ENCODE results near the gene ARL14EPL.

ARL14EPL gene

DNA sequence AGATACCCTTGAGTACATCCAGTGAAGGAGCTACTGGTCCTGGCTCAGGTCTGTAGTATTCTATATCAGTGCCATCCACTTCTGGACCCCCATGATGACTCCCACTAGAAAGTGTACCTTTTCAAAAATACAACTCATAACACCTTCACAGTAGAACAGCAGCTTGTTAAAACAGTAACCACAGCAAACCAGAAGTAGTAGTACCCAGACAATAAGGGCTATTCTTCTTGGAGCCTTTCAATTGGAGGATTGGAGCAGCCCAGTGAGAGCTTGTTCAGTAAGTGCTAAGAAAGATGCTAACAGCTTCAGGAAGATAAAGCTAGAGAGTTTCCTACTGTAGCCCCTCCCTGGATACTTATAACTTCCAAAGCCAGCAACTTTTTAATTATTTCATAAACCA lies 10.1 kb downstream of the ARL14EPL start:
- no peak for DNase-seq (ENCODE audit: low read depth, low spot score)
- ChIA-PET CTCF (no interaction called here), POLR2A (no interaction called here)
- H3K4me3 ChIP-seq (ENCODE audit: low read depth, low read length), result no peak overlapping the region
- TF ChIP-seq, protein P1, sequence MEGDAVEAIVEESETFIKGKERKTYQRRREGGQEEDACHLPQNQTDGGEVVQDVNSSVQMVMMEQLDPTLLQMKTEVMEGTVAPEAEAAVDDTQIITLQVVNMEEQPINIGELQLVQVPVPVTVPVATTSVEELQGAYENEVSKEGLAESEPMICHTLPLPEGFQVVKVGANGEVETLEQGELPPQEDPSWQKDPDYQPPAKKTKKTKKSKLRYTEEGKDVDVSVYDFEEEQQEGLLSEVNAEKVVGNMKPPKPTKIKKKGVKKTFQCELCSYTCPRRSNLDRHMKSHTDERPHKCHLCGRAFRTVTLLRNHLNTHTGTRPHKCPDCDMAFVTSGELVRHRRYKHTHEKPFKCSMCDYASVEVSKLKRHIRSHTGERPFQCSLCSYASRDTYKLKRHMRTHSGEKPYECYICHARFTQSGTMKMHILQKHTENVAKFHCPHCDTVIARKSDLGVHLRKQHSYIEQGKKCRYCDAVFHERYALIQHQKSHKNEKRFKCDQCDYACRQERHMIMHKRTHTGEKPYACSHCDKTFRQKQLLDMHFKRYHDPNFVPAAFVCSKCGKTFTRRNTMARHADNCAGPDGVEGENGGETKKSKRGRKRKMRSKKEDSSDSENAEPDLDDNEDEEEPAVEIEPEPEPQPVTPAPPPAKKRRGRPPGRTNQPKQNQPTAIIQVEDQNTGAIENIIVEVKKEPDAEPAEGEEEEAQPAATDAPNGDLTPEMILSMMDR (IDR thresholded peaks at IDR 0.05; ENCODE audit: insufficient read depth, low read length, missing control alignments), result no peak

- CTCF ChIA-PET, result interaction anchor here (1.3 kb wide), 1 partner anchor 24 kb away, joined by 3 read pairs; no protein-coding TSS in a partner anchor
- no peak overlapping the region for H3K4me3 ChIP-seq (ENCODE audit: low read depth, low read length)
- POLR2A ChIA-PET, result no interaction called here
- TF ChIP-seq, protein P1 (IDR thresholded peaks at IDR 0.05; ENCODE audit: insufficient read depth, low read length, missing control alignments), result no peak
- DNase-seq (ENCODE audit: low read depth, low spot score), result no peak
Observed at GRCh38 chr5:116044073-116044472, 11.8 kb downstream of the ARL14EPL start.

GRCh38 chr5:116045821-116046220 lies 13.5 kb downstream of the ARL14EPL start:
- no peak overlapping the region for H3K4me3 ChIP-seq (ENCODE audit: low read depth, low read length)
- ChIA-PET POLR2A (no interaction called here), CTCF (no interaction called here)
- TF ChIP-seq, protein P1 (IDR thresholded peaks at IDR 0.05; ENCODE audit: insufficient read depth, low read length, missing control alignments), result no peak
- DNase-seq (ENCODE audit: low read depth, low spot score), result no peak

GRCh38 chr5:116046261-116046660 lies 14.0 kb downstream of the ARL14EPL start:
- no peak overlapping the region for H3K4me3 ChIP-seq (ENCODE audit: low read depth, low read length)
- DNase-seq (ENCODE audit: low read depth, low spot score), result no peak
- POLR2A ChIA-PET, result no interaction called here
- TF ChIP-seq, protein P1 (IDR thresholded peaks at IDR 0.05; ENCODE audit: insufficient read depth, low read length, missing control alignments), result no peak
- CTCF ChIA-PET, result no interaction called here

GRCh38 chr5:116046823-116047222 lies 14.6 kb downstream of the ARL14EPL start:
- TF ChIP-seq, protein P1 (IDR thresholded peaks at IDR 0.05; ENCODE audit: insufficient read depth, low read length, missing control alignments), result no peak
- ChIA-PET POLR2A (no interaction called here), CTCF (interaction anchor here (1.0 kb wide), 1 partner anchor 22 kb away, joined by 3 read pairs; no protein-coding TSS in a partner anchor)
- no peak overlapping the region for H3K4me3 ChIP-seq (ENCODE audit: low read depth, low read length)
- no peak for DNase-seq (ENCODE audit: low read depth, low spot score)

GRCh38 chr5:116058346-116058936 lies 26.2 kb downstream of the ARL14EPL start:
- no peak for DNase-seq (ENCODE audit: low read depth, low spot score)
- H3K4me3 ChIP-seq (ENCODE audit: low read depth, low read length), result no peak overlapping the region
- CTCF ChIA-PET, result interaction anchor here (1.0 kb wide), 1 partner anchor 9 kb away, joined by 3 read pairs; no protein-coding TSS in a partner anchor
- TF ChIP-seq, protein P1 (IDR thresholded peaks at IDR 0.05; ENCODE audit: insufficient read depth, low read length, missing control alignments), result no peak
- POLR2A ChIA-PET, result no interaction called here
